Activated CD4-positive, alpha-beta T cell treated with anti-CD3 and anti-CD28 coated beads, Interleukin-2, amount 50 U/mL, for 24 hours (primary cell): ENCODE measurements around the gene UNC119.
"Not testable (repeated sequence)": the region's sequence is repeated elsewhere in the genome, so short reads cannot be mapped to it uniquely, and the experiment has no call there.

Experiments used
- DNase-seq, 2 donors: peaks; one replicate each; pipeline ENCODE4 v3.0.0-alpha.2; 2020; ENCODE audit warnings: low read depth in 1 of 2, low spot score in 1 of 2

The UNC119 gene

GRCh38 chr17:28523876-28524275 lies 28.5 kb downstream of the UNC119 start:
- no peak for DNase-seq

- no peak for DNase-seq
These were observed 29.2 kb downstream of the UNC119 start for GRCh38 chr17:28523186-28523585.

- DNase-seq = not testable (repeated sequence)
These were observed 30.1 kb downstream of the UNC119 start for GRCh38 chr17:28522281-28522680.

GRCh38 chr17:28521311-28522085 lies 30.9 kb downstream of the UNC119 start:
- no peak for DNase-seq

GRCh38 chr17:28520687-28521086 lies 31.7 kb downstream of the UNC119 start:
- no peak for DNase-seq

GRCh38 chr17:28519236-28519635 lies 33.2 kb downstream of the UNC119 start:
- no peak for DNase-seq

- DNase-seq = no peak
These were observed 33.8 kb downstream of the UNC119 start for GRCh38 chr17:28518578-28518977.

- DNase-seq = no peak
These were observed 34.3 kb downstream of the UNC119 start for GRCh38 chr17:28518132-28518531.

GRCh38 chr17:28515518-28515917 lies 36.9 kb downstream of the UNC119 start:
- DNase-seq = no peak

- no peak for DNase-seq
These were observed 37.8 kb downstream of the UNC119 start for GRCh38 chr17:28514561-28515002.

GRCh38 chr17:28513476-28513875 lies 38.9 kb downstream of the UNC119 start:
- DNase-seq = no peak

GRCh38 chr17:28511858-28512461 lies 40.5 kb downstream of the UNC119 start:
- no peak for DNase-seq

GRCh38 chr17:28509789-28510188 lies 42.6 kb downstream of the UNC119 start:
- DNase-seq = no peak

- DNase-seq = no peak
These were observed 44.2 kb downstream of the UNC119 start for GRCh38 chr17:28508211-28508724.

GRCh38 chr17:28507567-28508203 lies 44.7 kb downstream of the UNC119 start:
- no peak for DNase-seq

- DNase-seq = no peak
These were observed 45.5 kb downstream of the UNC119 start for GRCh38 chr17:28506763-28507487.

- DNase-seq = no peak
These were observed 46.3 kb downstream of the UNC119 start, which contains the start of gene FOXN1 for GRCh38 chr17:28505986-28506665. FOXN1 (plus strand) TSS chr17:28506348; CDS start chr17:28523970, 17,622 bp downstream.

GRCh38 chr17:28503420-28503819 lies 49.0 kb downstream of the UNC119 start:
- no peak for DNase-seq

GRCh38 chr17:28501421-28502284 lies 50.8 kb downstream of the UNC119 start:
- no peak for DNase-seq
